ENCODE data around the gene SIX5.

- no peak for TF ChIP-seq EZH2phosphoT487 (IDR thresholded peaks at IDR 0.05; ENCODE audit: low read depth)
- TF ChIP-seq CTCF (IDR thresholded peaks at IDR 0.05; ENCODE audit: low read depth, low read length), result no peak
Observed at GRCh38 chr19:45754323-45754722, 14.7 kb downstream of the SIX5 start.

Data from OCI-LY3 (cell line).